PC-9 (cell line): ENCODE measurements around the gene IHH.
A peak's percentile ranks its signal among the peaks of the same experiment; 100 is the strongest.

ENCODE experiments used
- EZH2 ChIP-seq: fragments of 200-600 bp; sonication (generic); IDR thresholded peaks from 2 replicates; pipeline ENCODE4 v1.8.0; 2017; ENCODE audit warnings: antibody characterized with exemption, low read depth
- TF ChIP-seq, protein P1 (sequence below): fragments of 200-600 bp; sonication (generic); conservative IDR thresholded peaks from 2 replicates; pipeline ENCODE4 v1.6.1; 2017; ENCODE audit warnings: mixed run types, antibody characterized with exemption, mild to moderate bottlenecking, moderate library complexity

DNA sequence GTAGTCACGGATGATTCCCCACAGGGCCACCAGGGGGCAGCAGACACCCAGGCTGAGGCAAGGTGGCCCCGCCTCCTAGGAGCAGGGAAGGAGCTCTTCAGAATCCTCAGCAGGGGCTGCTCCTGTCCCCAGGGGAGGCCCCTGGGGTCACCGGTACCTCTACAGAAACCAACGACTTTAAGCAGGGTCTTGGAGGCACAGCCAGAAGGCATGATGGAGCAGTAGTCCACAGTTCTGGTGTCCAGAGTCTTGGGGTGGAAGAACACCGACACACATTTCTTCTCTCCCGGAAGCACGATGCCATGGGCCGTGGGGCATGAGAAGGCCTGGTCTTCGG is 30.9 kb downstream of the IHH start:
- TF ChIP-seq, protein P1, sequence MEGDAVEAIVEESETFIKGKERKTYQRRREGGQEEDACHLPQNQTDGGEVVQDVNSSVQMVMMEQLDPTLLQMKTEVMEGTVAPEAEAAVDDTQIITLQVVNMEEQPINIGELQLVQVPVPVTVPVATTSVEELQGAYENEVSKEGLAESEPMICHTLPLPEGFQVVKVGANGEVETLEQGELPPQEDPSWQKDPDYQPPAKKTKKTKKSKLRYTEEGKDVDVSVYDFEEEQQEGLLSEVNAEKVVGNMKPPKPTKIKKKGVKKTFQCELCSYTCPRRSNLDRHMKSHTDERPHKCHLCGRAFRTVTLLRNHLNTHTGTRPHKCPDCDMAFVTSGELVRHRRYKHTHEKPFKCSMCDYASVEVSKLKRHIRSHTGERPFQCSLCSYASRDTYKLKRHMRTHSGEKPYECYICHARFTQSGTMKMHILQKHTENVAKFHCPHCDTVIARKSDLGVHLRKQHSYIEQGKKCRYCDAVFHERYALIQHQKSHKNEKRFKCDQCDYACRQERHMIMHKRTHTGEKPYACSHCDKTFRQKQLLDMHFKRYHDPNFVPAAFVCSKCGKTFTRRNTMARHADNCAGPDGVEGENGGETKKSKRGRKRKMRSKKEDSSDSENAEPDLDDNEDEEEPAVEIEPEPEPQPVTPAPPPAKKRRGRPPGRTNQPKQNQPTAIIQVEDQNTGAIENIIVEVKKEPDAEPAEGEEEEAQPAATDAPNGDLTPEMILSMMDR: peak; percentile 93
- no peak for TF ChIP-seq EZH2
